ENCODE measurements around the gene LTV1.
"Not testable (repeated sequence)": the region's sequence is repeated elsewhere in the genome, so short reads cannot be mapped to it uniquely, and the experiment has no call there.

The LTV1 gene

DNA sequence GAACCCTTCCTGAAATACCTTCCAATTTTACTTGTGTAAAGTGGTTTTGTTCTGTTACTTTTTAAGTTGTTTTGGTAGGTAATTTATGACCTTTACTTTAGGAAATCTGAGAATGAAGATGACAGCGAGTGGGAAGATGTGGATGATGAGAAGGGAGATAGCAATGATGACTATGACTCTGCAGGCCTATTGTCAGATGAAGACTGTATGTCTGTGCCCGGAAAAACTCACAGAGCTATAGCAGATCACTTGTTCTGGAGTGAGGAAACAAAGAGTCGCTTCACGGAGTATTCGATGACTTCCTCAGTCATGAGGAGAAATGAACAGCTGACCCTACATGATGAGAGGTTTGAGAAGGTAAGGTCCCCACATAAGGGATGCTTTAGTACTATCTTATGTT is 14.5 kb downstream of the LTV1 start:
- TF ChIP-seq, protein P1, sequence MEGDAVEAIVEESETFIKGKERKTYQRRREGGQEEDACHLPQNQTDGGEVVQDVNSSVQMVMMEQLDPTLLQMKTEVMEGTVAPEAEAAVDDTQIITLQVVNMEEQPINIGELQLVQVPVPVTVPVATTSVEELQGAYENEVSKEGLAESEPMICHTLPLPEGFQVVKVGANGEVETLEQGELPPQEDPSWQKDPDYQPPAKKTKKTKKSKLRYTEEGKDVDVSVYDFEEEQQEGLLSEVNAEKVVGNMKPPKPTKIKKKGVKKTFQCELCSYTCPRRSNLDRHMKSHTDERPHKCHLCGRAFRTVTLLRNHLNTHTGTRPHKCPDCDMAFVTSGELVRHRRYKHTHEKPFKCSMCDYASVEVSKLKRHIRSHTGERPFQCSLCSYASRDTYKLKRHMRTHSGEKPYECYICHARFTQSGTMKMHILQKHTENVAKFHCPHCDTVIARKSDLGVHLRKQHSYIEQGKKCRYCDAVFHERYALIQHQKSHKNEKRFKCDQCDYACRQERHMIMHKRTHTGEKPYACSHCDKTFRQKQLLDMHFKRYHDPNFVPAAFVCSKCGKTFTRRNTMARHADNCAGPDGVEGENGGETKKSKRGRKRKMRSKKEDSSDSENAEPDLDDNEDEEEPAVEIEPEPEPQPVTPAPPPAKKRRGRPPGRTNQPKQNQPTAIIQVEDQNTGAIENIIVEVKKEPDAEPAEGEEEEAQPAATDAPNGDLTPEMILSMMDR (IDR thresholded peaks at IDR 0.05; ENCODE audit: insufficient read depth, low read length, missing control alignments) = no peak
- DNase-seq (ENCODE audit: low read depth, low spot score) = no peak
- CTCF ChIA-PET = interaction anchor here (1.2 kb wide), 1 partner anchor 14 kb away, joined by 3 read pairs; no protein-coding TSS in a partner anchor
- no peak overlapping the region for H3K4me3 ChIP-seq (ENCODE audit: low read depth, low read length)
- POLR2A ChIA-PET = no interaction called here

DNA sequence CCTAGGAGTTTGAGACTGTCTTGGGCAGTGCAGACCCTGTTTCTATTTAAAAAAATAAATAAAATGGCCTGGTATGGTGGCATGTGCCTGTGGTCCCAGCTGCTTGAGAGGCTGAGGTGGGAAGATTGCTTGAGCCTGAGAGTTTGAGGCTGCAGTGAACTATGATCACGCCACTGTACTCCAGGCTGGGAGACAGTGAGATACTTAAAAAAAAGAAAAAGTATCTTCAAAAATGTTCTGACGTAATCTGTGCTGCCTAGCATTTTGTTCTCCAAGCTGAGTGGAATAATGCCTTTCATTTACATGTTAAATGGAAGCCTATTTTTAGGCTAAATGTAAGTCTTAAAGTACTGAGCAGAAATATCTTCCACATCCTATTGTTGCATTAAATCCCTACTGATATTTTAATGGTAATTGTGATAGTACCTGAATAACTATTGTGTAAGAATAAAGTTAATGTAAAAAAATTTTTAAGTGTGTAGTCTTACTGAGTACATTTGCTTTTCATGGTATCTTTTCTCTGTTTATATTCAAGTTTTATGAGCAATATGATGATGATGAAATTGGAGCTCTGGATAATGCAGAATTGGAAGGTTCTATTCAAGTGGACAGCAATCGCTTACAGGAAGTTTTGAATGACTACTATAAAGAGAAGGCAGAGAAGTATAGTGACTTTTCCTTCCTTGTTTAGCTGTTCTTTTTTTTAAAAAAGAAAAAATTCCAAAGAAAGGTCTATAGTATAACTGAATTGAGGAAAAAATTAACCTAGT is 16.9 kb downstream of the LTV1 start:
- TF ChIP-seq, protein P1 (IDR thresholded peaks at IDR 0.05; ENCODE audit: insufficient read depth, low read length, missing control alignments) = no peak
- CTCF ChIA-PET = interaction anchor here (0.6 to 1.3 kb wide), 4 partner anchors 14 to 285 kb away, joined by 3 read pairs; no protein-coding TSS in a partner anchor
- H3K4me3 ChIP-seq (ENCODE audit: low read depth, low read length) = no peak overlapping the region
- no peak for DNase-seq (ENCODE audit: low read depth, low spot score)
- POLR2A ChIA-PET = interaction anchor here (0.7 kb wide), 1 partner anchor 208 kb away, joined by 3 read pairs; no protein-coding TSS in a partner anchor

DNA sequence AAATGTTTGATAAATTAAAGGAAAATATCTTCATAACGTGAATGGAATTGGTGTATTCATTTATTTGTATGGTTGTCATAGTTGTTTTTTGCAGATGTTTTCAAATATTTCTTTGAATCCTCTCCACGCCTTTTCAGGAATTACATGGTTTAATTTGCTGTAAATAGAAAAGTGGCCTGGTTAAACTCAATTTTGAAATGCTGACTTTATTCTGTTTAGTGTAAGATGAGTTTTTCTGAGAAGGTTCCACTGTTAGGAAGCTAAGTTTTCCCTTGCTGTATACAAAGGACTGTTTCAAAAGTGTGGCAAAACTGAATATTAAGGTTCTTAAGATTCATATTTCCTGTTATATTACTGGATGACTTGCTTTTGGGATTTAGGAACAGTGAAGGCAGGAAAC is 20.6 kb downstream of the LTV1 start:
- DNase-seq (ENCODE audit: low read depth, low spot score) = no peak
- no peak overlapping the region for H3K4me3 ChIP-seq (ENCODE audit: low read depth, low read length)
- ChIA-PET CTCF (interaction anchor here (1.6 to 2.1 kb wide), 2 partner anchors 9 to 288 kb away, joined by 4 to 7 read pairs; no protein-coding TSS in a partner anchor), POLR2A (no interaction called here)
- TF ChIP-seq, protein P1 (IDR thresholded peaks at IDR 0.05; ENCODE audit: insufficient read depth, low read length, missing control alignments) = no peak

DNA sequence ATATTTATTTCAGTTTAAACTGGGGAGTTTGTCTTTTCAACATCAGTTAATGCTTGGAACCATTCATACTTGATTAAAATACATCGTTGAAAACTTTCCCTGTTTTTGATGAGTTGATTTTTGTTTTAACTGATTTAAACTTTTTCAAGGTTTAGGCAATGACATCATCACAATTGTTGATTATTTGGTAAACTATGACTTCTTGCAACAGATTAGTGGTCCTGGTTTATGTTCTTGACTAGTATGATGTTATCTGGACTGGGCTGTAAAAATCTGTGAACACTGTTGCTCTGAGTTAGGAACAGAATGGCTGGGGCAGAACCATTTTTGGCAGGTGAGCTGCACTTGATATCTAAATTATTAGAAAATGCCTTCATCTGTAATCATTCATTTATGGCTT is 21.1 kb downstream of the LTV1 start, which contains the start of gene ZC2HC1B:
ZC2HC1B (plus strand) TSS at position 241 of the 400 bp plus-strand sequence; CDS start at position 307, 66 bp downstream.
- ChIA-PET CTCF (interaction anchor here (1.6 to 2.1 kb wide), 2 partner anchors 10 to 289 kb away, joined by 4 to 7 read pairs; no protein-coding TSS in a partner anchor), POLR2A (no interaction called here)
- no peak for DNase-seq (ENCODE audit: low read depth, low spot score)
- TF ChIP-seq, protein P1 (IDR thresholded peaks at IDR 0.05; ENCODE audit: insufficient read depth, low read length, missing control alignments) = no peak
- H3K4me3 ChIP-seq (ENCODE audit: low read depth, low read length) = no peak within 1 kb of the TSS

DNA sequence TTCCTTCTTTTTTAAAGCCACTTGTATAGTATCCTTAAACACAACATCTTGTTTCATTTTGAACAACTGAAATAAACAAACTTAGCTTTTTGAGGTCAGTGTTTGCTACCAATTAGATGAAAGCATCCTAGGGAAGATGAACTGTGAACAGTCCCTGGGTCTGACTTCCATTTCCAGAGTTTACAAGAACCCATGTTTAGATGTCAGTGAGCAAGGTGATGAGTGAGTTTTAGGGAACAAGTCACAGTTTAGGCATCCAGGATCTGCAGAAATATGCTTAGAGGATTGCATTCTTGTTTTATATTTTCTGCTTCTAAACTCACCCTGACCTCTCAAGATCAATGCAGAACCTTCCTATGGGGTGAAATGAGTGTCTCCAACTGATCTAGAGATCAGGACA is 24.1 kb downstream of the LTV1 start:
- H3K4me3 ChIP-seq (ENCODE audit: low read depth, low read length) = no peak overlapping the region
- POLR2A ChIA-PET = no interaction called here
- TF ChIP-seq, protein P1 (IDR thresholded peaks at IDR 0.05; ENCODE audit: insufficient read depth, low read length, missing control alignments) = no peak
- CTCF ChIA-PET = no interaction called here
- no peak for DNase-seq (ENCODE audit: low read depth, low spot score)

DNA sequence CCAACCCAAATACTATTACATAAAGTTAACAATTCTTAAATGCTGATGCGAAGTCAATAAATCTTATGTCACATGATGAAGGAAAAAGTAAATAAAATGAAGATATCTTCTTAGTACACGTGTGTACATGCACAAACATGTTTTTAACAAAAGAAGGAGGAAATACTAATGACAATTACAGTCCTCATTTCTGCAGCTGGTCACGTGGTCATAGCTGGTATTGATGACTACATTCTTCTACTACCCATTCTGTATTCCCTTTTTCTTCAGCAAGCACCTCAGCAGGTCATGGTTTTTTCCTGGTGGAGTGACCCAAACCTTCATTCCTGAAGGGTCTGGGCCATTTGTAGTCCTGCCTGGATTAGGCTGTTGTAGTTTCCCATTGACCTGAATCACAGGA is 25.7 kb downstream of the LTV1 start:
- not testable (repeated sequence) for H3K4me3 ChIP-seq (ENCODE audit: low read depth, low read length)

DNA sequence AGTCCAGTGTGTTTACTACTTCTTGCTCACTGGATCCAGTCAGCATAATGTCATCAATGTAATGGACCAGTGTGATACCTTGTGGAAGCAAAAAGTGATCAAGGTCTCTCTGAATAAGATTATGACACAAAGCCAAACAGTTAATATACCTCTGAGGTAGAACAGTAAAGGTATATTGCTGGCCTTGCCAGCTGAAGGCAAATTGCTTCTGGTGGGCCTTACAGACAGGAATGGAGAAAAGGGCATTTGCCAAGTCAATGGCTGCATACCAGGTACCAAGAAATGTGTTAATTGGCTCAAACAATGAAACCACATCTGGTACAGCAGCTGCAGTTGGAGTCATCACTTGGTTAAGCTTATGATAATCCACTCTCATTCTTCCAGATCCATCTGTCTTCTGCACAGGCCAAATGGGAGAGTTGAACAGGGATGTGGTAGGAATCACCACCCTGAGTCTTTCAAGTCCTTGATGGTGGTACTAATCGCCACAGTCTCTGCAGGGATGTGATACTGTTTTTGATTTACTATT is 28.1 kb downstream of the LTV1 start:
- CTCF ChIA-PET; POLR2A ChIA-PET; DNase-seq (ENCODE audit: low read depth, low spot score); H3K4me3 ChIP-seq (ENCODE audit: low read depth, low read length): not testable (repeated sequence)

More for the DNA sequence above, 25.7 kb downstream of the LTV1 start:
- CTCF ChIA-PET; POLR2A ChIA-PET; DNase-seq (ENCODE audit: low read depth, low spot score): not testable (repeated sequence)

Data from AG04449 (cell line).